GM21423 (cell line): ENCODE data around the gene CDH13.
A peak's percentile ranks its signal among the peaks of the same experiment; 100 is the strongest.

Experiments
- ATAC-seq: cut with Tn5 transposase; IDR thresholded peaks from one replicate; pipeline ENCODE4 v1.9.1; 2021; ENCODE audit warnings: mild to moderate bottlenecking, moderate library complexity; ENCODE audit not compliant: unreplicated experiment

CDH13 gene

DNA sequence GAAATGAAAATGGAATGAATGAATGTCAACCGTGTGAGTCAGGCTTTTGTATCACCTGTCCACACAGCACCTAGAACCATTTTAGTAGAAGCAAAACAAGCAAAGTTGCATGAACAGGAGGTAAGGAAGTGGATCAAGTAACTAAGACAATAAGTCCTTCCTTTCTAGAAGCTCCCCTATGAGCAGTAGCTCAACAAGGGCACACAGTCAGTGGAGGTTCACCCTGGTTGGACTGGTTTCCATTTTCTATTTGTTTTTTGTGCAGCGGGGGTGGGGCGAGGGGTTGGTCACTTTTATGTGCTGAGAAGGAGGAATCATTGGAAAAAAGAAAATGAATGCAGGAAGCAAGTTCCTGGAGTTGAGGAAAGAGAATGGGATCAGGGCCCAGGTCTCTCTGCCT, 1177.0 kb downstream of the CDH13 start:
- no peak for ATAC-seq

DNA sequence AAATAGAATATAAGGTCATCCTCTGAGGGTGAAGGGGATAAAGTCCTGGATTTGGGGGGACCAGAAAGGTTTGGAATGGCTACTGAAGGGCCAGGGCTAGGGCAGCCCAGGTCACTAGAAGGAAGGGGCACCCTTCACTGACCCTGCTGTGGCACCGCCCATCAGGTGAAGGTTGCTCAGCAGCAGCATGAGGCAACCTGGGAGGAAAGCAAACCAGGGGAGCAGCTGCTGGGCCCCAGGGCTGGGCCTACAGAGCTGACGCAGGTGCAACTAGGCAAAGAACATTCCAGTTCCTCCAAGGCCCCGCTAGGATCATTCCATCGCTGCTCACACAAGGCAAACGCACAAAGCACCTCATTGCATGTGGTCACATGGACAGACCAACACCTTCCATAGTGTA, 1177.6 kb downstream of the CDH13 start:
- ATAC-seq: no peak

DNA sequence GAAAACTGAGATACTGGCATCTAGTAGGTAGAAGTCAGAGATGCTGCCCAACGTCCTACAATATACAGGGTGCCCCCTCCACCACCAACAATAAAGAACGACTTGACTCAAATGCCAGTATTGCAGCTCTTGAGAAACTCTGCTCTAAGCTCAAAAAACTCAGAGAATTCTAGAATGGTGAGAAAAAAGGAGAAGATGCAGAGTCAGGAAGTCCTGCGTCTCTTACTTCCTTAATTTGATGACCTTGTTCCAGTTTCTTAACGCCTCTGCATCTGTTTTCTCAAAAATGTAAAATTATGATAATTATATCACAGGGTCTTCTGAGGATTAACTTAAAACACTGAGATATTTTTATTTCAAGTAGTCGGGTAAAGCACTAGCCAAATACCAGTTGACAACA, 1179.3 kb downstream of the CDH13 start:
- ATAC-seq: no peak

DNA sequence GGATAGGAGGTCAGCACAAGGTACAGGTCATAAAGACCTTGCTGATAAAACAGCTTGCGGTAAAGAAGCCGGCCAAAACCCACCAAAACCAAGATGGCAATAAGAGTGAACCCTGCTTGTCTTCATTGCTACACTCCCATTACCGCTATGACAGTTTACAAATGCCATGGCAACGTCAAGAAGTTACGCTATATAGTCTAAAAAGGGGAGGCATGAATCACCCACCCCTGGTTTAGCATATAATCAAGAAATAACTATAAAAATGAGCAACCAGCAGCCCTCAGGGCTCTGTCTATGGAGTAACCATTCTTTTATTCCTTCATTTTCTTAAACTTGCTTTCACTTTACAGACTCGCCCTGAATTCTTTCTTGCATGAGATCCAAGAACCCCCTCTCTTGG, 1180.0 kb downstream of the CDH13 start:
- no peak for ATAC-seq

DNA sequence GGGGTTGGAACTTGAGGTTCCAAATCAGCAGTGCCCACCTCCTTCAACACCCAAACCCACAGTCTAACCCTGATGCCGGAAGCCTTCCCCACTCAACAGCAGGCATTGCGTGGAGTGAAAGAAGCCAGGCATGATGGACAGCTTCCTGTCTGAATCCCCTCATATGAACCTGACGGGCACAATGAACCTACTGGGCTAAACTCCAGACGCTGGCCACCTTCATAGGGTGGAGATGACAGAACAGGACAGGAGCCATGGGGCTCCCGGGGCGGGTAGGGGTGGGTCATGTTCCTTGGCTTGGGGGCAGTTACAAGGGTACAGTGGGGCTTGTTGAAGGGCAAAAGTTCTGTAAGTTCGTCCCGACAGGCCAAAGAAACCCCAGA, 1180.5 kb downstream of the CDH13 start:
- no peak for ATAC-seq

DNA sequence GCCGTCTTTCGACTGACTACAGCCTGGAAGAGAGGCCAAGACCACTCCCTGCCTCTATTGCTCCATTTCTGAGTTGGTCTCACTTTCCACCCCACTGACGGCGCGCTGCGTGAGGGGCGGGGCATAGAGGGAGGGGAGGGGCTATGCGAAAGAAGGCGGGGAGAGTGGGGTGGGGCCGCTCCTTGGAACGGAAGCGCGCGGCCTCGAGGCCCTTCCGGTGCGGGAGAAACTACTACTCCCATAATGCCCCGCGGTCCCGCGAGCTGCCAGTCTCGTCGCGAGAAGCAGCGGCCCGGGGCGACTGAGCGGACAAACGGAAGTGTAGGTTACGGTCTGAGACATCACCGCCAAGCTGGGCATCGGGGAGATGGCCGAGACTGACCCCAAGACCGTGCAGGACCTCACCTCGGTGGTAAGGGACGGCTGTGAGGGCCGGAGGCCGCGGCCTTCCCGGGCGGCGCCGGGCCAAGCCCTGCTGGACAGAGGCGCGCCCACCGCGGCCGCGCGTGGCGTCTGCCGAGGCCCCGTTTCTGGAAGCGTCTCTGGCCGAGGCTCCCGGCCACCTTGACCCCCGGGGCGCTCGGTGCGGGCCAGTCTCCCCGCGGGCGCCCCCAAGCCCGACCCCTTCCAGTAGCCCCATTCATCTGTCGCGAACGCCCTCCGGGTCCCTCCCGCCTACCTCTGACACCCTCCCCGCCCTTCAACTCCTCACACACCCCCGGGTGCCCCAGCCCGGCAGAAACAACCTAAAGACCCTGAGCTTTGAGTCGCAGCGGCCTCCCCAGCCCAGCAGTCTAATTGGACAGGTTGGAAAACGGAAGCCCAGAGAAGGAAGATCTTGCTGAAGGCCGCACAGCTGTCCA, 1181.2 kb downstream of the CDH13 start, which contains the start of gene HSBP1:
HSBP1 (plus strand) TSS at position 269 of the 863 bp plus-strand sequence; CDS start at position 368, 99 bp downstream.
- ATAC-seq: peak; percentile 96

DNA sequence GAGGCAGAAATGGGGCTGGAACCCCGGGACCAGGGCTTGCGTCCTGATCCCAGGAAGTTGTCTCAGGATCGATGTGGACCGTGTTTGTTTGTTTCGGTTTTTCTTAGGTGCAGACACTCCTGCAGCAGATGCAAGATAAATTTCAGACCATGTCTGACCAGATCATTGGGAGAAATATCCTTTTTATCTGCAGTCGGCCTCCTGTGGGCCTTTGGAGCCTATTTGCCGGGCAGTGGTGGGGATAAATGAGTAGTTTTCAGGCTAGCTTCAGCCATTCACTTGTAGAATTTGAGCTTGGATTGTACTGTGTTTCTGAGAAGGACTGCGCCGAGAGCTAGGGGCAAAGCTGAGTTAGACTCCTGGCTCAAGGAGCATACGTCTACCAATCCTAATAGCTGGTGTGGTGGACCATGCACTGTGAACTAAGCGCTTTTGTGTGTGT, 1181.8 kb downstream of the CDH13 start:
- no peak for ATAC-seq

DNA sequence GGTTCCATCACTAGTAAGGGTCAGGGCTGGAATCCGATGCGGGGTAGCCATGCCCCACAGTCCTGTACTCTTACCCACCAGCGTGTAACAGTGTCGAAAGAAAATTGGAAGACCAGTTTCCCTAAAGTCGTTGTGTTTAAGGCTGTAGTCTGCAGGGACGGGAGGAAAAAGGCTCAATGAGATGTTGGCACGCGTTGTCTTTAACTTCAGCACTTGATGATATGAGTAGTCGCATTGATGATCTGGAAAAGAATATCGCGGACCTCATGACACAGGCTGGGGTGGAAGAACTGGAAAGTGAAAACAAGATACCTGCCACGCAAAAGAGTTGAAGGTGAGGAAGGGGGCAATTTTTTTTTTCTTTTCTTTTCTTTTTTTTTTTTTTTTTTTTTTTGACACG, 1182.3 kb downstream of the CDH13 start:
- ATAC-seq: no peak

DNA sequence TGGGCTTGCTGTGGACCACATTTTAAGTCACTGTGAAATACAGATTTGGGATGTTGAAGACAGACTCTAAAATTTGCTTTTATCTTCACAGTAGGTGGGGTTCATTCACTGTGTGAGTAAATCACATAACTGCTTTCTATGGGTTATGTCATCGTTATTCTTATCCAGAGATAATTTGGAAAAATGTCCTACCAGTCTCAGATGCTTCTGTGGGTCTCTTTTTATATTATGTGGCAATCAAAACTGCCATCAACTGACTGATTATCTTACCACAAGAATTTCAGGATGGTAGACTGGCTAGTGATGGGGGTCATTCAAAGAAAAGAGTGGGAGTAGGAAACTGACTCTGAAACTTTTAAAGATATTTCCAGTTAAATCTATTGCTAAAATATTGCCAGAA, 1184.1 kb downstream of the CDH13 start:
- ATAC-seq: no peak

DNA sequence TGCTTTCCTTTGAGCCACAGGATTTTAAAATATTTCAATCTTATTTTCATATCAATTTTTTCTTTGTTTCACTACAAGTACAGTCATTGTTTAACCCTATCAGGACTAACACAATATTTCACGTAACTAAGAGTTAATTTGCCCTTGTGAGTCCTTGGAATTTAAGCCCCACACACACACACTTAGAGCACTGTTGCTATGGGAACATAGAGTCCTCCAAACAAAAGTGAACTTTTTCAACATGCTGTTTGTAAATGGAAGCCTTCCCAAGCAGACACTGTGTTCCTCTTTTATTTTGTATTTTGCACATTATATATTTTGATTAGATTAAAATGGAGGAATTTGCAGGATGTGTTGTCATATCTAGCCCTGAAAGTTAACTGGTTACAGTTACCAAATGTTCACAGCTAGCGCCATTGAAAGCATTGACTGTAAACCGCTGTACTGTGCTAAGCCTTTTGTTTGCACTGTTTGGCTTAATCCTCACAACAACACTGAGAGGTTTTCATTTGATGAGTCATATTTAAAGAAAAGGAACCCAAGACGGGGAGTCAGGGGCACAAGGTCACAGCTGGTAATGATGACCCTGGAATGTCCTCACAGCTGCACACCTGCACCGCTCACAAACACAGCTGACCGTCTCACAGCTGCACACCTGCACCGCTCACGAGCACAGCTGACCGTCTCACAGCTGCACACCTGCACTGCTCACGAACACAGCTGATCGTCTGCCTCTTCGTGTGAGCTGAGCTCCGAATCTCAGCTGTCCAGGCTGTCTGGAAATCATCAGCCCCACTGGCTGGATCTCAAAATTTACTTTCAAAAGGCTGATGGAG, 1187.3 kb downstream of the CDH13 start:
- no peak for ATAC-seq

DNA sequence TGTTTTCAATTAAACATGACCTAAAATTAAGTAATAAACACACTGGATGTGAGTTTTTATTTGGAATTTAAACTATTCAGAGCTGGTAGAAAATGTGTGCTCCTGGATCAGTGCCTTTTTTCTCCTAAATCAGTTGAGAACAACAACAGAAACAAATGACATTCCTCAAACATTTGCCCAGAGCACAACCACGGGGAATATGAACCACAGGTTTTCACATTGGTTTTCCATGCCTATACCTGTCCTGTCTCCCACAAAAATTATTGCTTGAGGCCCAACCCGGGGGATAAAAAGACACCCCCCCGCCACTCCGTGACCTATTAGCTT, 1187.9 kb downstream of the CDH13 start:
- no peak for ATAC-seq

DNA sequence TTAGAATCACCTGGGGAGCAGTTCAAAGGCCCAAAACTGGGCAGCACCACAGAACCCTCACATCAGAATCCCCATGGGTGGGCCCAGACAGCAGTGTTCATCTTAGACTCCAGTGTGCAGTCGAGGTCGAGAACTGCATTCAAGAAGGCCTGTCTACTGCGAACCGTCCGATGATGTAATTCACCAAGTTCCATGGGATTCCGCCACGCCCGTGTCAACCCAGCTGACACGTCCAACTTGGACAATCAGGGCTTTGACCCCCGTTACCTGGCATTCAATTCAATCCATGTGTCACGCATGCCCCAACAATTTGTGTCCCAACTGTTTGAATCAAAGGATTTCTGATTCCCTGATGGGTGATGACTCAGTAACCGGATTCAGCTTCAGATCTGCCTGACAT, 1190.3 kb downstream of the CDH13 start:
- no peak for ATAC-seq

DNA sequence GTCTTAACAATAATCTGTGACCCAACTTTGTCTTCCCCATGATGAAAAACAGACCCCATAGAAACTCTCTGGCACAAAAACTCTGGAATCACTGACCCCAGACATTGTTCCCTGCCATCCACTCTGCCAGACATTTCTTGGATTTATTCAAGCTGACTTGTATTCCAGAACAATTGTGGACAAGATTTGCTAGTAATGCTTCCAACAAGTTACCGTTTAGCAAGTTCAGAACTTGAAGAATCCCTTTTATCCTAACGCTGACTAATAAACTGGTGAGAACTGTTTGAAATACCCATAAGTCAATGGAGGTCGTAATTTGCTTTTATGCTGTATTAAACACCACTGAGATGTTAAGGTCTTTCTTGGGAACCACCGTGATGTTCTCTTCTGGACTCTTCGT, 1191.5 kb downstream of the CDH13 start:
- no peak for ATAC-seq

DNA sequence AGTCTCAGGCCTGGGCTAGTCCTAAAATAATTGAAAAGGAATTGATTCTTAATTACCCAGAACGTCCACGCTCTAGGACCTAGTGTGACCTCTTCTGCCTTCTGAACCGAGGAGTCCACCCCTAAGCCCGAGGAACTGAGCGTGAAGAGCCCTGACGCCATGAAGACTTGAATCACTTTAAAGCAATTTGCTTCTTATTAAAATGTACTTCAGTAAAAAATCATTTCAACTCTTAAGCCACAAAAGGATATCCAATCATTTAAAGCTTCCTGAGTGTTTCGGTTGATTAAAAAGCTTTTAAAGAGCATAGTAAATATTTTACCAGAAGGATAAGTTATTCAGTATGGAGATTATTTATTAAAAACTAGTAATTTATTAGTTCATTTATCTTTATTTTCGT, 1192.6 kb downstream of the CDH13 start:
- ATAC-seq: no peak

DNA sequence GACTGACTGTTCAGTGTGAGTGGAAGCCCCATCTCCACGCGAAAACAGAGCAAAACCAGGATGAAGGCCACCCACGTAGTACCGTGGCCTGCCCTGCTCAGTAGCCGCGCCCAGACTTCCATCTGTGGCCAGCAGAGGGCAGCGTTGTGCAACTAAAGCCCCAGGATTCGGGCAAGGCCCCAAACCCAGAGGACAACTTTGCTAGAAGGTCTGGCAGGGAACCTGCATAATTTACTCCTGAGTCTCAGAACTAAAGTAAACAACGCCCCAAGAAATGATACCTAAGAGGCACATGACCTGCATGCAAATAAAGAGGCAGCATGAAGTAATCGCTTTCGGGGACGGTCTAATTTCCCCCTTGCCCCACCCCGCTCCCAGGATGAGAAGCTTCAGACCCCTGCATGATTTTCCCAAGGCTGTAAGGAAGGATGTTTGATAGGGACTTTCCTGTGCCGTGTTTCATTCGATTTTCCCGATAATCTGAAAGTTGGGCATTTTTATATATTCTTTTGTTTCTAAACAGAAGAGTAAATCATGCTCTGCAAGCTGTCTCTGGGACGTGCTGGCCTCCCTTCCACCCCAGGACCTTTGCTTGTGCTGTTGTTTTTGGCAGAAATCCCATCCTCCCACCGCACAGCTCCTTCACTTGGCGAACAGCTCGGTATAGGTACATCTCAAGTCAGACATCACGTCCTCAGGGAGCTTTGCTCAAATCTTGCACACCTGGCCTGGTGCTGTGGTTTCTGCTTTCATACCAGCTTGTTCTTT, 1199.6 kb downstream of the CDH13 start:
- ATAC-seq: peak; percentile 86

DNA sequence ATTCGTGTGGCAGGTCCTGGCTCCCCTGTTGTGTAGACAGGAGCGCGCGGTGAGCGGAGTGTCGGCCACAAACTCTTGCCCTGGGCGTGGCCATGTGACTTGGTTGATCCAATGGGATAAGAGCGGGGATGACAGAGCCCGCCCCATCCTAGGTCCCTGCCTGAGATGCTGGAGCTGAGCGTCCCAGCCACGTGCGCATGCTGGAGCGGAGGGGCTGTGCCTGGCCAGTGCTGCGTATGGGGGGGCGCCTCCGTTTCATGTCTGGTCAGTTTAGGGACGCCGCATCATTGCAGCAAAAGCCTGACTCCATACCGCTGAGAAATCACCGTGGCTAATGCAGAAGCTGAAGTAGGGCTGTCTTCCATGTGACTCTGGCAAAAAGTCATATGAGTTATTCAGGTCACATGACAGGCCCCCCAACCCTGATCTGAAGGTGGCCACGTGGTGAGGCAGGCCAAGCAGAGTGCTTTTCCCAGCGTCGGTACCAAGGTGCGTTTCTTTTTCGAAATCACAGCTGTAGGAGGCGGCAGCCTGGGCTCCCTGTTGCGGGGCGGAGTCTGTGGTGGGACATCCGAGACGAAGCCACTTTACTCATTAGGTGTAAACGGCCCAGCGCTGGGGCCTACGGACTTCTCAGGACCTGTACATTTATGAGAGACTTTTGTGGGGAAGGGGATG, 1203.5 kb downstream of the CDH13 start:
- no peak for ATAC-seq

DNA sequence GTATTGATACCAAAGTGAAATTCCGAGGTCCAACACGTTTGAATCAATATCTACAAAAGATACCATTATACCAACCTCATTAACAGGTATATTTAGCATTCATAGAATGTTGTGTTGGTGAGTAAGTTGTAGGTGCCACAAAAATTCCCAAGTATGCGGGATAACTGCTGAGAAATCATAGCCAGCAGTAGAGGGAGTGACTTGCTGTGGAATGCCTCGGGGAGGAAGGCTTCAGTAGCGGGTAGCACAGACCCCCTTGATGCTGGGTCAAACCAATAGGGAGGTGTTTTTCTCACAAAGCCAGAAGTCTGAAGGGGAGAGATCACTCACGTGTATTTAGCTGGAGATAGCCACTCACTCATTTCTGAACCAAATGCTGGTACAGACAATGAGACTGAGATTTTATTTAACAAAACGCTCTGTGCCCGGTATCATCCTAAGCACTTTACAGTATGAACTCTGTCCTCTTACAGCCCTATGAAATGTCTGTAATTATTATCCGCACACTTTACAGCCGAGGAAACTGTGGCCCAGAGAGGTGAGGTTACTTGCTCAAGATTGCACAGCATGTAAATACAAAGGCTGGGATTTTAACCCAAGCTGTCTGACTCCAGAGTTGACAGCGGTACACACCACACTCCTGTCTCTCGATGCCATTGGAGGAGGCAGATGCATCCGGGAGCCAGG, 1204.1 kb downstream of the CDH13 start:
- no peak for ATAC-seq

DNA sequence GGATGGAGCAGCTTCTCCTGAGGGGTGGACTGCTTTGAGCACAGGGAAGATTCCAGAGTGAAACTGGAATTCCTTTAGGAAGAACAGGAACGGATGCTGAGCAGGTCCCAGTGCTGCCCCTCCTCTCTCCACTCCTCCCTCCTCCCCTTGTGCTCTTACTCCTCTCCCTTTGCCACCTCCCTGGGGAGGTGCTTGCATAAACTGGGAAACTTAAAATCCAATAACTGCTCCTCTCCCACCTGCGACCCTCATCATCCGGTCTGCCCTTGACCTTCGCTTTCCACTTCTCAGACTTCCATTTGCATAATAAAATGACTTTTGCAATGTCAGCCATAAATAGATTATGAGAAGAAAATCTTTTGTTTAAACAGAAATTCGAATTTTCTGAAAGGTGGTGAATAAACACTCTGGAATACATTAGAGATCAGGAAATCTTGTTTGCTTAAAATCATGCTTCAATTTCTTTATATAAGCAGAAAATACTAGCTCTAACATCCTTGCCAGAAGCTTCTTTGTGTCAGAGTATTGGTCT, 1204.8 kb downstream of the CDH13 start:
- no peak for ATAC-seq

DNA sequence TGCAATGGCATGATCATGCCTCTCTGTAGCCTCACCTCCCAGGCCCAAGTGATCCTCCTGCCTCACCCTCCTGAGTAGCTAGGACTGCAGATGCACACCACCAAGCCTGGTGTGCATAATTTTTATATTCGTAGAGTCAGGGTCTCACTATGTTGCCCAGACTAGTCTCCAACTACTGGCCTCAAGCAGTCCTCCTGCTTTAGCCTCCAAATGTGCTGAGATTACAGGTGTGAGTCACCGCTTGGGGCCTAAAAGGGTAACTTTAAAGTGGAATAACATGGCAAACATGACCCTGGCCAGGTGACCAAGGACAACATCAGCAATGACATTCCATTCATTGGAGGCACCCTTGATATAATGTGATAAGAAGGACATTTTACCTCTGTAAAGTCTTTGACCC, 1207.2 kb downstream of the CDH13 start:
- no peak for ATAC-seq
